ENCODE measurements around the gene C1QTNF5. TPM values are rescaled to one million over a fixed set of nuclear protein-coding genes. Genes with fewer than 3 reads are reported as not detected.
A peak's percentile ranks its signal among the peaks of the same experiment; 100 is the strongest.

The C1QTNF5 gene
- total and polyA plus RNA-seq, 11 donors: 12.9 to 47.1 (median 20.0) TPM

GRCh38 chr11:119346605-119347004 lies 5.9 kb upstream of the C1QTNF5 start, which contains the start of gene MFRP:
Gene MFRP, minus strand, starts transcription at chr11:119346705. Its CDS starts 192 bp downstream, at chr11:119346513.
- peaks cover 0 to 17% (median 3%) of the 10 kb centered on the region in 12 donors for H3K4me1 ChIP-seq
- WGBS, 4 donors: 60 to 87% (median 67%) methylated on average over 6 of the region's 6 CpGs
- H3K9me3 ChIP-seq: no peaks in the 10 kb centered on the region
- no peak for ATAC-seq
- TF ChIP-seq POLR2A (IDR thresholded peaks at IDR 0.05) (no peak), CTCF (IDR thresholded peaks at IDR 0.05) (no peak)
- no peaks in the 10 kb centered on the region for H3K36me3 ChIP-seq
- peaks cover 0 to 8% (median 0%) of the 10 kb centered on the region in 9 donors for H3K27me3 ChIP-seq
- no peak within 1 kb of the TSS for H3K4me3 ChIP-seq
- peak within 1 kb of the TSS in 2 of 12 donors; percentile 13 to 31 for H3K27ac ChIP-seq
- DNase-seq: no peak
- intact Hi-C loops (cut with DNase I): no loop called here

GRCh38 chr11:119345685-119346084 lies 5.0 kb upstream of the C1QTNF5 start:
- no peak overlapping the region for H3K4me3 ChIP-seq
- H3K27me3 ChIP-seq: peaks cover 0 to 16% (median 0%) of the 10 kb centered on the region in 9 donors
- DNase-seq (no peak), ATAC-seq (no peak)
- H3K9me3 ChIP-seq: no peaks in the 10 kb centered on the region
- no peak overlapping the region for H3K27ac ChIP-seq
- no peak for TF ChIP-seq POLR2A (IDR thresholded peaks at IDR 0.05)
- no peak for TF ChIP-seq CTCF (IDR thresholded peaks at IDR 0.05)
- intact Hi-C loops (cut with DNase I): no loop called here
- peaks cover 0 to 25% (median 12%) of the 10 kb centered on the region in 12 donors for H3K4me1 ChIP-seq
- 88 to 93% (median 89%) methylated on average over 11 to 12 of the region's 12 CpGs for WGBS, 4 donors
- no peaks in the 10 kb centered on the region for H3K36me3 ChIP-seq

GRCh38 chr11:119344291-119345010 lies 3.8 kb upstream of the C1QTNF5 start:
- no peaks in the 10 kb centered on the region for H3K9me3 ChIP-seq
- H3K27ac ChIP-seq: no peak overlapping the region
- ATAC-seq (no peak), DNase-seq (no peak)
- H3K27me3 ChIP-seq: peaks cover 0 to 28% (median 0%) of the 10 kb centered on the region in 9 donors
- no peaks in the 10 kb centered on the region for H3K36me3 ChIP-seq
- no peak overlapping the region for H3K4me3 ChIP-seq
- H3K4me1 ChIP-seq: peaks cover under 1 to 31% (median 17%) of the 10 kb centered on the region in 12 donors
- TF ChIP-seq CTCF (IDR thresholded peaks at IDR 0.05) (no peak), POLR2A (IDR thresholded peaks at IDR 0.05) (no peak)
- intact Hi-C loops (cut with DNase I): loop anchor here in 1 of 10 donors (5.0 kb wide), 1 partner anchor 33 kb away; no protein-coding TSS in a partner anchor
- WGBS, 4 donors: 65 to 78% (median 70%) methylated on average over 12 to 14 of the region's 14 CpGs

GRCh38 chr11:119343726-119344125 lies 3.0 kb upstream of the C1QTNF5 start:
- Histone ChIP-seq H3K4me1 (peaks cover 4 to 38% (median 25%) of the 10 kb centered on the region in 12 donors), H3K27me3 (peaks cover 0 to 33% (median 0%) of the 10 kb centered on the region in 9 donors), H3K9me3 (no peaks in the 10 kb centered on the region), H3K27ac (no peak overlapping the region), H3K36me3 (no peaks in the 10 kb centered on the region), H3K4me3 (no peak overlapping the region)
- DNase-seq (no peak), ATAC-seq (no peak)
- 87 to 92% (median 90%) methylated on average over 7 of the region's 7 CpGs for WGBS, 4 donors
- no peak for TF ChIP-seq CTCF (IDR thresholded peaks at IDR 0.05)
- TF ChIP-seq POLR2A (IDR thresholded peaks at IDR 0.05): no peak
- intact Hi-C loops (cut with DNase I): loop anchor here in 1 of 10 donors (5.0 kb wide), 1 partner anchor 34 kb away; no protein-coding TSS in a partner anchor

Data from heart left ventricle (tissue), 16 donors.